Lower lobe of right lung (tissue), 2 donors: ENCODE data around the gene GMDS. TPM values are rescaled to one million over a fixed set of nuclear protein-coding genes. Genes with fewer than 3 reads are reported as not detected.

ENCODE experiments used
- ATAC-seq, 2 donors: fragments of 200-7000 bp; cut with Tn5 transposase; one replicate each; pipeline ENCODE4 v1.9.1; 2020 to 2022; ENCODE audit warnings: mild to moderate bottlenecking in 2 of 2, moderate library complexity in 2 of 2
- DNase-seq: peaks from one replicate; pipeline ENCODE4 v3.0.0-alpha.2; 2020
- H3K27ac ChIP-seq: fragments of 200-600 bp; one replicate; pipeline ENCODE4 v1.8.0; 2022
- H3K27me3 ChIP-seq: fragments of 200-600 bp; one replicate; pipeline ENCODE4 v1.8.0; 2022; ENCODE audit warnings: low read depth
- H3K36me3 ChIP-seq: fragments of 200-600 bp; one replicate; pipeline ENCODE4 v1.8.0; 2022; ENCODE audit warnings: mild to moderate bottlenecking
- H3K4me1 ChIP-seq: fragments of 200-600 bp; one replicate; pipeline ENCODE4 v1.8.0; 2022
- H3K4me3 ChIP-seq: fragments of 200-600 bp; one replicate; pipeline ENCODE4 v1.8.0; 2022; ENCODE audit warnings: mild to moderate bottlenecking
- H3K9me3 ChIP-seq: fragments of 200-600 bp; one replicate; pipeline ENCODE4 v1.8.0; 2022
- CTCF ChIP-seq: fragments of 200-600 bp; IDR thresholded peaks from one replicate; pipeline ENCODE4 v1.8.0; 2022; ENCODE audit warnings: antibody characterized with exemption, mild to moderate bottlenecking
- intact Hi-C: fragments of 100-400 bp; cut with DNase I; formaldehyde crosslinking; loops from one replicate; pipeline ENCODE4 v1.11.0; 2022
- total RNA-seq: library from RNA; stranded (reverse); fragmentation: NEBNext Ultra II Directional; extraction: Animal tissue kit (Norgen Biotek cat#: 25700); gene quantifications from one replicate; pipeline ENCODE4 v1.2.1, GENCODE V29; 2021
- donor health status: DM: no; HTN: yes; CAD: no; lungs with severe emphysema.

The GMDS gene
- total RNA-seq, 1 donor from 2014 or later: 12.7 TPM

- DNase-seq: no peak
- ATAC-seq: no peak
- intact Hi-C loops: no loop called here
These were observed 611.3 kb downstream of the GMDS start for GRCh38 chr6:1634081-1634480.

GRCh38 chr6:1633366-1634021, 611.9 kb downstream of the GMDS start:
- H3K9me3 ChIP-seq: no peaks in the 10 kb centered on the region
- H3K36me3 ChIP-seq: no peaks in the 10 kb centered on the region
- H3K4me3 ChIP-seq: no peak overlapping the region
- intact Hi-C loops: no loop called here
- no peak for ATAC-seq
- no peak for DNase-seq
- H3K27ac ChIP-seq: no peak overlapping the region
- no peak for TF ChIP-seq CTCF
- no peaks in the 10 kb centered on the region for H3K4me1 ChIP-seq
- H3K27me3 ChIP-seq: peaks cover 9% of the 10 kb centered on the region

More at GRCh38 chr6:1634081-1634480, 611.3 kb downstream of the GMDS start:
- Histone ChIP-seq H3K27me3 (peaks cover 4% of the 10 kb centered on the region), H3K4me3 (no peak overlapping the region), H3K4me1 (no peaks in the 10 kb centered on the region), H3K27ac (no peak overlapping the region), H3K36me3 (no peaks in the 10 kb centered on the region), H3K9me3 (no peaks in the 10 kb centered on the region)
- TF ChIP-seq CTCF: no peak

- no peak for TF ChIP-seq CTCF
- DNase-seq: no peak
These were observed 614.2 kb downstream of the GMDS start for GRCh38 chr6:1631251-1631650.

GRCh38 chr6:1630771-1631217, 614.6 kb downstream of the GMDS start:
- DNase-seq (no peak), ATAC-seq (no peak)
- Histone ChIP-seq H3K4me3 (no peak overlapping the region), H3K27ac (no peak overlapping the region), H3K27me3 (peaks cover 36% of the 10 kb centered on the region), H3K9me3 (no peaks in the 10 kb centered on the region), H3K4me1 (no peaks in the 10 kb centered on the region), H3K36me3 (no peaks in the 10 kb centered on the region)
- no peak for TF ChIP-seq CTCF
- intact Hi-C loops: no loop called here

More at GRCh38 chr6:1631251-1631650, 614.2 kb downstream of the GMDS start:
- intact Hi-C loops: no loop called here
- Histone ChIP-seq H3K4me1 (no peaks in the 10 kb centered on the region), H3K36me3 (no peaks in the 10 kb centered on the region), H3K9me3 (no peaks in the 10 kb centered on the region), H3K27ac (no peak overlapping the region), H3K27me3 (peaks cover 32% of the 10 kb centered on the region), H3K4me3 (no peak overlapping the region)
- ATAC-seq: no peak

- DNase-seq (no peak), ATAC-seq (no peak)
- no peak for TF ChIP-seq CTCF
- Histone ChIP-seq H3K27ac (no peak overlapping the region), H3K4me3 (no peak overlapping the region), H3K4me1 (peaks cover 4% of the 10 kb centered on the region), H3K9me3 (no peaks in the 10 kb centered on the region), H3K36me3 (no peaks in the 10 kb centered on the region), H3K27me3 (peaks cover 41% of the 10 kb centered on the region)
- intact Hi-C loops: no loop called here
These were observed 615.1 kb downstream of the GMDS start for GRCh38 chr6:1630212-1630770.
